ENCODE measurements around the gene BMPR1B. TPM values are rescaled to one million over a fixed set of nuclear protein-coding genes. Genes with fewer than 3 reads are reported as not detected.

Gene BMPR1B
- total and polyA plus RNA-seq, 2 of the 8 experiments (the other 6 are each of a cell fraction or from before 2014, with no cell fraction given): 0.14 to 1.1 TPM

GRCh38 chr4:95085124-95085833 lies 327.5 kb downstream of the BMPR1B start:
- no peak for TF ChIP-seq CBX8 (IDR thresholded peaks at IDR 0.05; ENCODE audit: borderline replicate concordance, low read depth, low read length)
- TF ChIP-seq TEAD4 (IDR thresholded peaks at IDR 0.05; ENCODE audit: low read depth, low read length): no peak
- TF ChIP-seq SIN3A (conservative IDR thresholded peaks at IDR 0.05 in 1 of 2, IDR thresholded peaks at IDR 0.05 in 1 of 2; ENCODE audit: low read depth in 1 of 2, low read length in 2 of 2): no peak
- TF ChIP-seq CTCF (IDR thresholded peaks at IDR 0.05; ENCODE audit: control extremely low read depth in 1 of 3, insufficient read depth in 1 of 3, low read depth in 1 of 3, low read length in 3 of 3): no peak
- TF ChIP-seq JUN (IDR thresholded peaks at IDR 0.05; ENCODE audit: low read depth, low read length): no peak
- TF ChIP-seq MAX (IDR thresholded peaks at IDR 0.05): no peak
- TF ChIP-seq RBBP5 (IDR thresholded peaks at IDR 0.05; ENCODE audit: borderline replicate concordance, low read depth, low read length): no peak
- no peak for TF ChIP-seq POLR2AphosphoS5 (IDR thresholded peaks at IDR 0.05; ENCODE audit: low read depth, low read length)
- no peak for TF ChIP-seq NRF1 (IDR thresholded peaks at IDR 0.05; ENCODE audit: low read depth, low read length)
- no peak for TF ChIP-seq BRCA1 (IDR thresholded peaks at IDR 0.05; ENCODE audit: low read depth, low read length)
- TF ChIP-seq SRF (IDR thresholded peaks at IDR 0.05; ENCODE audit: low read depth, low read length): no peak
- no peak overlapping the region for H3K4me2 ChIP-seq (ENCODE audit: insufficient read depth in 1 of 2, low read depth in 2 of 2, low read length in 2 of 2)
- FAIRE-seq (no peak), DNase-seq (ENCODE audit: low read depth in 1 of 2, low spot score in 2 of 2) (no peak)
- no peaks in the 10 kb centered on the region for H3K36me3 ChIP-seq (ENCODE audit: control insufficient read depth in 2 of 4, insufficient read depth in 4 of 4, low read length in 3 of 4)
- H3K4ac ChIP-seq (replicated peaks; ENCODE audit: insufficient read length, low read depth, low read length): no peak overlapping the region
- no peak overlapping the region for H3K9ac ChIP-seq (replicated peaks in 1 of 4; ENCODE audit: extremely low read depth in 1 of 4, low read depth in 3 of 4, low read length in 3 of 4)
- H4K5ac ChIP-seq (ENCODE audit: insufficient read length, low read depth, low read length): no peak overlapping the region
- no peak overlapping the region for H3K14ac ChIP-seq (ENCODE audit: insufficient read length)
- H4K8ac ChIP-seq (ENCODE audit: extremely low read depth, insufficient read depth, low read length): no peak overlapping the region
- H3K4me3 ChIP-seq (ENCODE audit: extremely low read depth in 1 of 4, insufficient read depth in 2 of 4, low read depth in 3 of 4, low read length in 4 of 4): no peak overlapping the region
- H2AK5ac ChIP-seq (ENCODE audit: low read depth, low read length): no peak overlapping the region
- H3K27me3 ChIP-seq (replicated peaks in 1 of 4; ENCODE audit: control insufficient read depth in 3 of 4, extremely low read depth in 1 of 4, insufficient read depth in 3 of 4, low read length in 3 of 4): no peaks in the 10 kb centered on the region
- WGBS, 2 experiments (ENCODE audit: extremely low coverage in 1 of 2, insufficient coverage in 1 of 2, insufficient read length in 1 of 2, insufficient replicate concordance in 2 of 2, low coverage in 1 of 2, low lambda C conversion rate in 2 of 2, missing lambda C conversion rate in 1 of 2): 90% methylated on average over 7 of the region's 7 CpGs; no CpG with 5 or more reads in 1 of the 2 experiments
- no peak overlapping the region for H2BK120ac ChIP-seq (replicated peaks; ENCODE audit: low read depth, low read length)
- H4K91ac ChIP-seq (replicated peaks; ENCODE audit: insufficient read length, low read length): no peak overlapping the region
- H3K23me2 ChIP-seq (ENCODE audit: low read depth, low read length): no peaks in the 10 kb centered on the region
- no peak overlapping the region for H2BK15ac ChIP-seq (ENCODE audit: low read length)
- H2BK20ac ChIP-seq (ENCODE audit: low read length): no peak overlapping the region
- H4K20me1 ChIP-seq (replicated peaks in 1 of 2; ENCODE audit: control insufficient read depth in 1 of 2, insufficient read depth in 2 of 2, low read length in 2 of 2): no peaks in the 10 kb centered on the region
- no peaks in the 10 kb centered on the region for H3K79me1 ChIP-seq (ENCODE audit: low read depth, low read length)
- no peak overlapping the region for H3K18ac ChIP-seq (ENCODE audit: extremely low read depth, low read length)
- no peak overlapping the region for H3K27ac ChIP-seq (ENCODE audit: low read depth, low read length)
- no peaks in the 10 kb centered on the region for H3K9me3 ChIP-seq (ENCODE audit: insufficient read depth in 2 of 2, low read depth in 1 of 2, low read length in 1 of 2)
- no peak overlapping the region for H3K56ac ChIP-seq (replicated peaks; ENCODE audit: insufficient read length, low read depth, low read length)
- H3K79me2 ChIP-seq (ENCODE audit: control insufficient read depth in 1 of 2, insufficient read depth in 2 of 2, low read length in 2 of 2): no peaks in the 10 kb centered on the region
- no peak overlapping the region for H2BK5ac ChIP-seq (ENCODE audit: low read depth, low read length)
- H3K23ac ChIP-seq (ENCODE audit: insufficient read length): no peak overlapping the region
- no peak overlapping the region for H2AFZ ChIP-seq (ENCODE audit: low read length)
- H3K4me1 ChIP-seq (replicated peaks in 1 of 4; ENCODE audit: control insufficient read depth in 3 of 4, insufficient read depth in 4 of 4, low read length in 3 of 4): no peaks in the 10 kb centered on the region
- ChIA-PET POLR2A (ENCODE audit: partially characterized antibody) (no interaction called here), CTCF (ENCODE audit: partially characterized antibody) (interaction anchor here (0.7 kb wide), 1 partner anchor 9 kb away, joined by 3 read pairs; no protein-coding TSS in a partner anchor)
- no peak overlapping the region for H2BK12ac ChIP-seq (ENCODE audit: low read depth, low read length)

Data from H1 (cell line).